Mesenchymal stem cell (in vitro differentiated cells and primary cell): ENCODE measurements around the gene ROBO1.
A peak's percentile ranks its signal among the peaks of the same experiment; 100 is the strongest.

Source experiments
- DNase-seq: peaks from one replicate; pipeline ENCODE4 v3.0.0-alpha.2; 2013
- H2AFZ ChIP-seq: one replicate; pipeline ENCODE4 v1.6.1; 2013; ENCODE audit warnings: low read depth, mild to moderate bottlenecking, control low read depth, inconsistent platforms, low read length, moderate library complexity
- H2AK5ac ChIP-seq: 2 replicates; pipeline ENCODE4 v1.6.1; 2013; ENCODE audit warnings: low read length, moderate library complexity, mild to moderate bottlenecking, inconsistent platforms; ENCODE audit not compliant: severe bottlenecking
- H2BK120ac ChIP-seq: one replicate; pipeline ENCODE4 v1.6.1; 2013; ENCODE audit warnings: low read depth, mild to moderate bottlenecking, inconsistent platforms, low read length, moderate library complexity
- H2BK12ac ChIP-seq, 2 experiments: one replicate each; pipeline ENCODE4 v1.6.1; 2013; ENCODE audit warnings: inconsistent platforms in 2 of 2, low read length in 2 of 2, mild to moderate bottlenecking in 2 of 2, moderate library complexity in 2 of 2, control low read depth in 1 of 2
- H2BK15ac ChIP-seq: one replicate; pipeline ENCODE4 v1.6.1; 2013; ENCODE audit warnings: mild to moderate bottlenecking, low read depth, inconsistent platforms; ENCODE audit not compliant: poor library complexity, severe bottlenecking
- H2BK5ac ChIP-seq: 2 replicates; pipeline ENCODE4 v1.6.1; 2013; ENCODE audit warnings: low read depth, mild to moderate bottlenecking, low read length, control low read depth, inconsistent platforms; ENCODE audit not compliant: poor library complexity, severe bottlenecking
- H3K14ac ChIP-seq, 2 experiments: one replicate each; pipeline ENCODE4 v1.6.1; 2013; ENCODE audit warnings: inconsistent platforms in 2 of 2, low read length in 2 of 2, control low read depth in 1 of 2, mild to moderate bottlenecking in 1 of 2, moderate library complexity in 1 of 2
- H3K18ac ChIP-seq, 2 experiments: one replicate each; pipeline ENCODE4 v1.6.1; 2013; ENCODE audit warnings: inconsistent platforms in 2 of 2, low read length in 2 of 2, control low read depth in 1 of 2, low read depth in 1 of 2, mild to moderate bottlenecking in 1 of 2
- H3K23ac ChIP-seq, 2 experiments: one replicate each; pipeline ENCODE4 v1.6.1; 2013; ENCODE audit warnings: inconsistent platforms in 2 of 2, low read length in 2 of 2, mild to moderate bottlenecking in 2 of 2, moderate library complexity in 2 of 2, control low read depth in 1 of 2
- H3K27ac ChIP-seq: 2 replicates; pipeline ENCODE4 v1.5.1; 2013; ENCODE audit warnings: mild to moderate bottlenecking, moderate library complexity, low read length, control low read depth, inconsistent platforms; ENCODE audit not compliant: poor library complexity, severe bottlenecking
- H3K27me3 ChIP-seq, 2 experiments: 2 replicates each; pipeline versions ENCODE4 v1.6.1 to v1.7.0; 2013; ENCODE audit warnings: low read length in 2 of 2, mild to moderate bottlenecking in 2 of 2, moderate library complexity in 2 of 2, control low read depth in 1 of 2, inconsistent platforms in 1 of 2; ENCODE audit not compliant: control insufficient read depth in 1 of 2, insufficient read depth in 1 of 2
- H3K36me3 ChIP-seq, 2 experiments: 2 replicates each; pipeline versions ENCODE4 v1.6.1 to v1.7.0; 2013; ENCODE audit warnings: low read length in 2 of 2, control low read depth in 1 of 2, inconsistent platforms in 1 of 2, low read depth in 1 of 2, mild to moderate bottlenecking in 1 of 2; ENCODE audit not compliant: insufficient read depth in 2 of 2, control insufficient read depth in 1 of 2
- H3K4ac ChIP-seq, 2 experiments: one replicate each; pipeline ENCODE4 v1.6.1; 2013; ENCODE audit warnings: inconsistent platforms in 2 of 2, low read length in 2 of 2, mild to moderate bottlenecking in 2 of 2, moderate library complexity in 2 of 2, control low read depth in 1 of 2, low read depth in 1 of 2
- H3K4me1 ChIP-seq: 2 replicates; pipeline ENCODE4 v1.6.1; 2013; ENCODE audit warnings: low read depth, low read length, control low read depth; ENCODE audit not compliant: control insufficient read depth, insufficient read depth
- H3K4me2 ChIP-seq: 2 replicates; pipeline ENCODE4 v1.6.1; 2013; ENCODE audit warnings: low read length, mild to moderate bottlenecking, inconsistent platforms; ENCODE audit not compliant: poor library complexity, severe bottlenecking
- H3K4me3 ChIP-seq, 2 experiments: 2 replicates each; pipeline versions ENCODE4 v1.5.1 to v1.7.0; 2013; ENCODE audit warnings: low read length in 2 of 2, mild to moderate bottlenecking in 2 of 2, control low read depth in 1 of 2, low read depth in 1 of 2; ENCODE audit not compliant: insufficient read depth in 1 of 2
- H3K79me1 ChIP-seq: replicated peaks from 2 replicates; pipeline ENCODE4 v1.6.1; 2013; ENCODE audit warnings: mild to moderate bottlenecking, control low read depth, low read length, inconsistent platforms; ENCODE audit not compliant: poor library complexity, severe bottlenecking
- H3K9ac ChIP-seq: 2 replicates; pipeline ENCODE4 v1.7.0; 2013; ENCODE audit warnings: mild to moderate bottlenecking, low read length, moderate library complexity
- H3K9me3 ChIP-seq: 2 replicates; pipeline ENCODE4 v1.7.0; 2013; ENCODE audit warnings: mild to moderate bottlenecking, low read length; ENCODE audit not compliant: control insufficient read depth
- H4K8ac ChIP-seq: one replicate; pipeline ENCODE4 v1.6.1; 2013; ENCODE audit warnings: inconsistent platforms, mild to moderate bottlenecking, low read length, moderate library complexity
- H4K91ac ChIP-seq: one replicate; pipeline ENCODE4 v1.6.1; 2013; ENCODE audit warnings: mild to moderate bottlenecking, low read length, inconsistent platforms
- WGBS: methylation state at CpG from one replicate; pipeline ENCODE4 v1.1.7; 2013; ENCODE audit warnings: mixed read lengths; 5-methylcytosine and 5-hydroxymethylcytosine counted together

ROBO1 gene

DNA sequence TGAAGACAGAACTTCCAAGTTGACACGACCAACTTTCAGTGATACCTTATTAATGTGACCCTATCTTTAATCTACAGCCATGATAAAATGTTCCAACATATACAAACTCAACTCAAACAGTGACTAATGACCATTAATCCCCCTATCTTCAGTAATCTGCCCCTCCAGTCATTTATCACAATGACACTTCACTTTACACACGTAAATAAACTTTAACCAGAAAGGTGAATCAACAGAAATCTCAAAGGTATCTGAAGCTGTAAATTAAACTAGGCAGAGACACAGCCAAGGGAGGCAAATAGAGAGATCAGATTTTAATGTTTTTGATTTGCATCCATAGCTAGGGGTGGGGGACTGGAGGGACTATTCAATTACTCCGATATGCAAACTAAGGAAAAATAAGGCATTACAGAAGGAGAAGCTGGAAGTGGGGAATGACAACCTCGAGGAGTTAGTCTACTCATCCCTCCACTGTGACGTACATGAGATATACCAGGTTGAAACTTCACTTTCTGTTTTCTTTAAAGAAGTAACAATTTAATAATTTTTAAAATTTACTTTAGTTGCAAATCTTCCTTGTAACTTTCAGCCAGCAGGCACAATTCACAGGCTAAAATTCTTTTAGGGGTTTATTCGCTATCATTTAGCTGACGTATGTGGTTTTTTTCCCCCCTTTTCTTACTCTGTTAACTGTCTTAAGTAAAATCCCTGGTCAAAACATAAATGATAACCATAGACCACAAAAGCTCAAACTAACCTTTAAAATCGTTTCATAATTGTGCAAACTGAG is 751.0 kb downstream of the ROBO1 start:
- H2BK120ac ChIP-seq: no peak overlapping the region
- peaks cover under 1% of the 10 kb centered on the region for H3K4me1 ChIP-seq
- H4K8ac ChIP-seq: no peak overlapping the region
- no peak for DNase-seq
- H2BK12ac ChIP-seq: no peak overlapping the region
- H3K23ac ChIP-seq: no peak overlapping the region
- peaks cover 6% of the 10 kb centered on the region for H3K79me1 ChIP-seq
- no peak overlapping the region for H2AK5ac ChIP-seq
- no peak overlapping the region for H3K27ac ChIP-seq
- no peak overlapping the region for H4K91ac ChIP-seq
- no peak overlapping the region for H3K4ac ChIP-seq
- H3K9me3 ChIP-seq: no peaks in the 10 kb centered on the region
- H3K14ac ChIP-seq: no peak overlapping the region
- peak overlapping the region; percentile 73 for H3K4me2 ChIP-seq
- no peaks in the 10 kb centered on the region for H3K27me3 ChIP-seq
- WGBS: 22% methylated on average over 7 of the region's 8 CpGs
- H3K9ac ChIP-seq: peak overlapping the region; percentile 97
- H2BK5ac ChIP-seq: no peak overlapping the region
- no peaks in the 10 kb centered on the region for H3K36me3 ChIP-seq
- peak overlapping the region in 1 of 2 experiments; percentile 96 for H3K4me3 ChIP-seq
- peak overlapping the region; percentile 65 for H2AFZ ChIP-seq
- no peak overlapping the region for H2BK15ac ChIP-seq
- H3K18ac ChIP-seq: no peak overlapping the region

DNA sequence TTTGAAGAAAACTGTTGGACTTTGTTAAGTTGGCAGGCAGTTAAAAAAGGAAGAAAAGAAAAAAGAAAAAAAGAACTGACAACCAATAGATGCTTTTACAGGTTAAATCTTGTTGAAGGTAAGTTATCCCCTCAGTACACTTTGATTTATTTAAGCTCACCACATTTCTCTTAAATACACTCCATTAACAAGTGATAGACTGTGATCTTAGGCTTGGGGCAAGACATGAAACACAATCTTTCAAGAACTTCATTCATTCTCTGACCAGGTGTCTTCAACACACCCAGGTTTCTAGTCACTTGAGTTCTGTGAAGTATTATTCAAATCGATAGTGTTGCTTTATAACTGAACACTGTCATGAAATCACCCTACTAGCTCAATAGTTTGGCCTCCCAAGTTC is 751.9 kb downstream of the ROBO1 start:
- Histone ChIP-seq H3K79me1 (peaks cover 6% of the 10 kb centered on the region), H3K14ac (no peak overlapping the region), H3K23ac (no peak overlapping the region), H2BK5ac (no peak overlapping the region), H3K18ac (no peak overlapping the region), H3K27me3 (no peaks in the 10 kb centered on the region), H3K4me2 (no peak overlapping the region), H3K4ac (no peak overlapping the region), H4K91ac (no peak overlapping the region), H3K27ac (no peak overlapping the region), H3K36me3 (no peaks in the 10 kb centered on the region), H2BK12ac (no peak overlapping the region), H2BK120ac (no peak overlapping the region), H3K4me3 (peak overlapping the region in 1 of 2 experiments; percentile 96), H3K4me1 (peaks cover 1% of the 10 kb centered on the region), H2AK5ac (no peak overlapping the region), H3K9me3 (no peaks in the 10 kb centered on the region), H3K9ac (peak overlapping the region; percentile 97), H2AFZ (no peak overlapping the region), H4K8ac (no peak overlapping the region), H2BK15ac (no peak overlapping the region)
- no peak for DNase-seq
- no CpG with 5 or more reads among the region's 1 CpG for WGBS

DNA sequence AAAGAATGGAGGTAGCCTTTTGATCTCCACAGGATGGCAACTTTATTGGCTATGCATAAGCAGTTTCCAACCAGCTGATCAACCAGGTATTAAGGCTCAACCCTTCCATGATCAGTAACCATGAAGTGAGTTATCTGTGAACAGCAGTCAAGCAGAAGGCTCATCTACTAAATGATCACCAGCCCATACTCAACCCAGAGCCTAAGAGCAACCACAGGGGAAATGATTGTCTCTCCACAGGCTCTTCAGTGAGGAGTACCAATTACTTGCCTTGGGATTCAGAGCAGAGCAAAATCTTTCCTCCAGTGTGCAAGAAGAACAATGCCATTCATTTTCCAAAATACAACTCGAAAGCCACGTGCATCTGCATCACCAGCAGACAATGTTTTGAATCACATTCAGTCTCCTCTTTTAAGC is 754.8 kb downstream of the ROBO1 start:
- H3K14ac ChIP-seq: no peak overlapping the region
- H3K79me1 ChIP-seq: peaks cover 4% of the 10 kb centered on the region
- H4K8ac ChIP-seq: no peak overlapping the region
- DNase-seq: no peak
- no peak overlapping the region for H3K18ac ChIP-seq
- H3K4me3 ChIP-seq: no peak overlapping the region
- no peak overlapping the region for H3K9ac ChIP-seq
- no peak overlapping the region for H2BK5ac ChIP-seq
- no peaks in the 10 kb centered on the region for H3K36me3 ChIP-seq
- H2AK5ac ChIP-seq: no peak overlapping the region
- no peak overlapping the region for H3K23ac ChIP-seq
- H2BK12ac ChIP-seq: no peak overlapping the region
- no peak overlapping the region for H4K91ac ChIP-seq
- 88% methylated on average over 2 of the region's 2 CpGs for whole genome bisulfite sequencing
- no peak overlapping the region for H3K4me2 ChIP-seq
- no peaks in the 10 kb centered on the region for H3K27me3 ChIP-seq
- H3K4me1 ChIP-seq: peaks cover 1% of the 10 kb centered on the region
- no peak overlapping the region for H2BK120ac ChIP-seq
- H2AFZ ChIP-seq: no peak overlapping the region
- H3K9me3 ChIP-seq: no peaks in the 10 kb centered on the region
- no peak overlapping the region for H2BK15ac ChIP-seq
- no peak overlapping the region for H3K4ac ChIP-seq
- H3K27ac ChIP-seq: no peak overlapping the region

DNA sequence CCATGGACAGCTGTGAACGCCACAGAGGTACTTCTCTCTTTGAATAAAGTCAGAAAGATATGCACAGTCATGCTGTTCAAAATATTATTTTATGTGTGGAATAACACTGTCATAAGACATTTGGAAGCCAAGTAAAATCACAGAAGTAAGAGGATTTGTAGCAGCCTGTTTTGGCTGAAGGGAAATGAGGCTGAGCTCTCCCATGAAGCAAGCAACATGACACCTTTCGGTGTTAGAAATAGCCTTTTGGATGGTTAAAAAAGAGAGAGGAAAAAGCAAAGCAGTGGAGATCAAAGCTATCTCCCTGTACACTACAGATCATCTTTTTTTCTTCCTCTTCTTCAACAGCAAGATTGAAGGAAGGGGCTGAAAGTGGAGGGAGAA is 755.3 kb downstream of the ROBO1 start:
- DNase-seq: no peak
- Histone ChIP-seq H3K27ac (no peak overlapping the region), H2BK15ac (no peak overlapping the region), H3K9ac (no peak overlapping the region), H3K18ac (no peak overlapping the region), H2AFZ (no peak overlapping the region), H3K23ac (no peak overlapping the region), H3K4me2 (no peak overlapping the region), H2AK5ac (no peak overlapping the region), H3K27me3 (no peaks in the 10 kb centered on the region), H3K79me1 (peaks cover 3% of the 10 kb centered on the region), H3K9me3 (no peaks in the 10 kb centered on the region), H4K91ac (no peak overlapping the region), H3K4me1 (peaks cover 1% of the 10 kb centered on the region), H2BK12ac (no peak overlapping the region), H3K14ac (no peak overlapping the region), H2BK120ac (no peak overlapping the region), H4K8ac (no peak overlapping the region), H3K36me3 (no peaks in the 10 kb centered on the region), H2BK5ac (no peak overlapping the region), H3K4me3 (no peak overlapping the region), H3K4ac (no peak overlapping the region)
- 100% methylated on average over 2 of the region's 2 CpGs for WGBS
